Measurements from ENCODE around the gene UBASH3B.
A peak's percentile ranks its signal among the peaks of the same experiment; 100 is the strongest.

UBASH3B gene

GRCh38 chr11:122785031-122785541, 129.6 kb downstream of the UBASH3B start:
- no peak for DNase-seq (ENCODE audit: low spot score)

GRCh38 chr11:122786896-122787295, 131.4 kb downstream of the UBASH3B start:
- no peak for DNase-seq (ENCODE audit: low spot score)

GRCh38 chr11:122788781-122789535, 133.4 kb downstream of the UBASH3B start:
- no peak for DNase-seq (ENCODE audit: low spot score)

- DNase-seq (ENCODE audit: low spot score): no peak
Measured at GRCh38 chr11:122789907-122790306, 134.4 kb downstream of the UBASH3B start.

GRCh38 chr11:122791411-122791810, 135.9 kb downstream of the UBASH3B start:
- no peak for DNase-seq (ENCODE audit: low spot score)

GRCh38 chr11:122791836-122792235, 136.3 kb downstream of the UBASH3B start:
- no peak for DNase-seq (ENCODE audit: low spot score)

GRCh38 chr11:122793515-122793914, 138.0 kb downstream of the UBASH3B start:
- no peak for DNase-seq (ENCODE audit: low spot score)

GRCh38 chr11:122795307-122795706, 139.8 kb downstream of the UBASH3B start:
- DNase-seq (ENCODE audit: low spot score): no peak

- DNase-seq (ENCODE audit: low spot score): peak; percentile 24
Measured at GRCh38 chr11:122796128-122796717, 140.7 kb downstream of the UBASH3B start.

- no peak for DNase-seq (ENCODE audit: low spot score)
Measured at GRCh38 chr11:122797651-122798050, 142.1 kb downstream of the UBASH3B start.

- DNase-seq (ENCODE audit: low spot score): no peak
Measured at GRCh38 chr11:122799406-122800105, 144.0 kb downstream of the UBASH3B start.

GRCh38 chr11:122802876-122803275, 147.4 kb downstream of the UBASH3B start:
- no peak for DNase-seq (ENCODE audit: low spot score)

GRCh38 chr11:122803306-122803705, 147.8 kb downstream of the UBASH3B start:
- DNase-seq (ENCODE audit: low spot score): peak; percentile 10

GRCh38 chr11:122803716-122804115, 148.2 kb downstream of the UBASH3B start:
- DNase-seq (ENCODE audit: low spot score): no peak

- DNase-seq (ENCODE audit: low spot score): no peak
Measured at GRCh38 chr11:122804161-122804560, 148.6 kb downstream of the UBASH3B start.

GRCh38 chr11:122804796-122805195, 149.3 kb downstream of the UBASH3B start:
- no peak for DNase-seq (ENCODE audit: low spot score)

- no peak for DNase-seq (ENCODE audit: low spot score)
Measured at GRCh38 chr11:122807731-122808477, 152.4 kb downstream of the UBASH3B start.

- DNase-seq (ENCODE audit: low spot score): no peak
Measured at GRCh38 chr11:122808478-122808869, 153.0 kb downstream of the UBASH3B start.

GRCh38 chr11:122809866-122810265, 154.3 kb downstream of the UBASH3B start:
- no peak for DNase-seq (ENCODE audit: low spot score)

GRCh38 chr11:122811721-122812120, 156.2 kb downstream of the UBASH3B start:
- DNase-seq (ENCODE audit: low spot score): no peak

- no peak for DNase-seq (ENCODE audit: low spot score)
Measured at GRCh38 chr11:122812638-122813037, 157.1 kb downstream of the UBASH3B start.

Measured in SW480 (cell line).